Measurements from ENCODE around the gene ZFAND3. TPM values are rescaled to one million over a fixed set of nuclear protein-coding genes. Genes with fewer than 3 reads are reported as not detected.

ZFAND3 gene
- total RNA-seq, 1 donor from 2014 or later: 56.3 TPM

DNA sequence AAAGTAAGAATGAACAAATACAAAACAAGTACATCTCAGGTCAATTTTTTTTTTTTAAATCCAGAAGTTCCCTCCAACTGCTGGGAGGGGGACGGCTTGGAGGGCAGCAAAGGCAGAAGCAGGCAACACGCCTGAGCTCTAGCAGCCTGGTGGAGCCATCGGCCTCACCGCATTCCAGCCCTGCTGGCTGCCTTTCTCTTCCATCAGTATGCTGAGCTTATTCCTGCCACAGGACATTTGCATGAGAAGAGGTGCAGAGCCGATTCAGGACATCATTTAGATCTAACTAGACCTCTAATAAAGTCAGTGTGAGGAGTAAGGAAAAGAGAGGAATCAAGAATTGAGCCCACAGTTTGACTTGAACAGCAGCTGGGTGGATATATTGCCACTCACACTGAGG is 318.8 kb downstream of the ZFAND3 start:
- Mint-ChIP-seq H3K4me1 (no peaks in the 10 kb centered on the region), H3K27ac (no peak overlapping the region), H3K4me3 (no peak overlapping the region), H3K27me3 (no peaks in the 10 kb centered on the region), H3K36me3 (ENCODE audit: low read depth) (peaks cover 48% of the 10 kb centered on the region), H3K9me3 (no peaks in the 10 kb centered on the region)
- TF ChIP-seq, protein P1, sequence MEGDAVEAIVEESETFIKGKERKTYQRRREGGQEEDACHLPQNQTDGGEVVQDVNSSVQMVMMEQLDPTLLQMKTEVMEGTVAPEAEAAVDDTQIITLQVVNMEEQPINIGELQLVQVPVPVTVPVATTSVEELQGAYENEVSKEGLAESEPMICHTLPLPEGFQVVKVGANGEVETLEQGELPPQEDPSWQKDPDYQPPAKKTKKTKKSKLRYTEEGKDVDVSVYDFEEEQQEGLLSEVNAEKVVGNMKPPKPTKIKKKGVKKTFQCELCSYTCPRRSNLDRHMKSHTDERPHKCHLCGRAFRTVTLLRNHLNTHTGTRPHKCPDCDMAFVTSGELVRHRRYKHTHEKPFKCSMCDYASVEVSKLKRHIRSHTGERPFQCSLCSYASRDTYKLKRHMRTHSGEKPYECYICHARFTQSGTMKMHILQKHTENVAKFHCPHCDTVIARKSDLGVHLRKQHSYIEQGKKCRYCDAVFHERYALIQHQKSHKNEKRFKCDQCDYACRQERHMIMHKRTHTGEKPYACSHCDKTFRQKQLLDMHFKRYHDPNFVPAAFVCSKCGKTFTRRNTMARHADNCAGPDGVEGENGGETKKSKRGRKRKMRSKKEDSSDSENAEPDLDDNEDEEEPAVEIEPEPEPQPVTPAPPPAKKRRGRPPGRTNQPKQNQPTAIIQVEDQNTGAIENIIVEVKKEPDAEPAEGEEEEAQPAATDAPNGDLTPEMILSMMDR (IDR thresholded peaks at IDR 0.05): no peak
- ATAC-seq (ENCODE audit: low read depth): no peak
- POLR2A ChIA-PET: no interaction called here
- DNase-seq: no peak
- CTCF ChIA-PET: no interaction called here
- intact Hi-C loops (cut with micrococcal nuclease): no loop called here

DNA sequence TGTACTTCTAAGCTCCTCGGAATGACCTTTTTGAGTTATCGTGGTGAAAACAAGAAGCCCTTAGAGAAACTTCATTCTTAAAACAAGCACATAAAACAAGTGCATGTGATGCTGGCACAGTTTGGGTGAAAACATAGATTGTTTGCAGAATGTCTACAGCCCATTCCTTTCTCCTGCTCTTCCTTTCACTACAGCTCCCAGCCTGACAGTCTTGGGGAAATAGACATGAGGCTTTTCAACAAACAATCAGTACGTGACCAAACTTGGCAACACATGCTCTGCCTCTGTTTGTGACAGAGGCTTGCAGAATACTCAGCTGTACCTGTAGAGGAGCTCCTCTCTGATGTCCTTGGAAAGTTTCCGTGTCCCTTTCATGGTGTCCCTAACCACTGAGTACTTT is 321.6 kb downstream of the ZFAND3 start:
- DNase-seq (no peak), ATAC-seq (ENCODE audit: low read depth) (no peak)
- TF ChIP-seq, protein P1 (IDR thresholded peaks at IDR 0.05): no peak
- intact Hi-C loops (cut with micrococcal nuclease): no loop called here
- ChIA-PET POLR2A (no interaction called here), CTCF (no interaction called here)
- Mint-ChIP-seq H3K4me1 (no peaks in the 10 kb centered on the region), H3K9me3 (no peaks in the 10 kb centered on the region), H3K4me3 (no peak overlapping the region), H3K27ac (no peak overlapping the region), H3K27me3 (no peaks in the 10 kb centered on the region), H3K36me3 (ENCODE audit: low read depth) (peaks cover 33% of the 10 kb centered on the region)

DNA sequence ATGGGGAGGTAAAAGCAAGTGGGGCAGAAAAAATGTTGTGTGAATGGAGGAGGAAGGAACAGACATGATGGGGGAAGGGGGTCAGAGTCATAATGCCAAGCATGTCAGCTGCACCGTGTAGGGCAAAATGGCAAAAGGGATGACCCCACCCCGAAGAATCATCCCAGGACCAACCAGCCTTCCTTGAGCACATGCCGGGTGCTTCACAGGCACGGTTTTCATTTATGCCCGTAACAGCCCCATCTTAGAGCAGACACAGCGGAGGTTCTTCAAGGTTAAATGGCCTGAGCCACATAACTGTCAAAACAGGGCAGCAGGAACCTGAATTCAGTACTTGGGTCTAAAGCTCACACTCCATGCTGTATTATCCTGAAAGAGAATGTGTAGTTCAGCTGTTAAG is 322.2 kb downstream of the ZFAND3 start:
- Mint-ChIP-seq H3K36me3 (ENCODE audit: low read depth) (peaks cover 31% of the 10 kb centered on the region), H3K4me3 (no peak overlapping the region), H3K27me3 (no peaks in the 10 kb centered on the region), H3K4me1 (no peaks in the 10 kb centered on the region), H3K27ac (no peak overlapping the region), H3K9me3 (no peaks in the 10 kb centered on the region)
- TF ChIP-seq, protein P1 (IDR thresholded peaks at IDR 0.05): no peak
- ChIA-PET CTCF (no interaction called here), POLR2A (no interaction called here)
- ATAC-seq (ENCODE audit: low read depth): no peak
- intact Hi-C loops (cut with micrococcal nuclease): no loop called here
- no peak for DNase-seq

DNA sequence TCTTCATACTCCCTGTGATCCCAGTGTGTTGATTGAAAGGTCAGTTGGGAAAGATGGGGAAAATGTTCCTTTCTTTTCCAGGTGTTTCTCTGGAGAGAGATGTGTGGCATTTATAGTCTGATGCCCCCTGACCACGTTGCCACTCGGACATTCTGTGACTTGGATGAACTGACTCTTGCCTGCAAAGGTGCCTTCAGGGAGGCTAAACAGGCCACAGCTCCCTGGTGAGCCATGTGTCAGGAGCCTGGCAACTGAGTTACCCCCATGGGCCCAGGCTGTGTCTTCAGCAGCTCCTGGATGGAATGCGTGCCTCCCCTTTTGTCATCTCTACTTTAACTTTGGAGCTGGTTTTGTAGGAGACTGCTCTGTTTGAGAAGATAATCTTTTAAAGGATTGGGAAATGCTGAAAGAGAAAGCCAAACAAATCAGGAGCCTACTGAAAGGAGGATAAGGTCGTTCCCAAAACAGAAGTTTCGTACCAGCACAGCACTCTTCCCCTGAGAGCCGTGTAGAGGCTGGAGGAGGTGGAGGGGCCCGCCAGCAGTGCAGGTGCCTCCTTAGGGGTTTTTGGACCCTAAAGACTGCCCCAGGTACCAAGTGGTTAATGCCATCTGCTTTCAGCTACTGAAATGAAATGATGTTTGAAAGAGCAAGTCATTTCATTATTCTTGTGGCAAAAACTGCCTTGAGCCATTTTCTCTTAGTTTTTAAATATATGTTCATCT is 322.8 kb downstream of the ZFAND3 start:
- ATAC-seq (ENCODE audit: low read depth): no peak
- H3K36me3 Mint-ChIP-seq (ENCODE audit: low read depth): peaks cover 30% of the 10 kb centered on the region
- no peak overlapping the region for H3K27ac Mint-ChIP-seq
- intact Hi-C loops (cut with micrococcal nuclease): no loop called here
- CTCF ChIA-PET: interaction anchor here (0.7 kb wide), 1 partner anchor 13 kb away, joined by 4 read pairs; no protein-coding TSS in a partner anchor
- TF ChIP-seq, protein P1 (IDR thresholded peaks at IDR 0.05): no peak
- no peaks in the 10 kb centered on the region for H3K9me3 Mint-ChIP-seq
- no peak overlapping the region for H3K4me3 Mint-ChIP-seq
- POLR2A ChIA-PET: no interaction called here
- H3K4me1 Mint-ChIP-seq: no peaks in the 10 kb centered on the region
- no peak for DNase-seq
- H3K27me3 Mint-ChIP-seq: no peaks in the 10 kb centered on the region

DNA sequence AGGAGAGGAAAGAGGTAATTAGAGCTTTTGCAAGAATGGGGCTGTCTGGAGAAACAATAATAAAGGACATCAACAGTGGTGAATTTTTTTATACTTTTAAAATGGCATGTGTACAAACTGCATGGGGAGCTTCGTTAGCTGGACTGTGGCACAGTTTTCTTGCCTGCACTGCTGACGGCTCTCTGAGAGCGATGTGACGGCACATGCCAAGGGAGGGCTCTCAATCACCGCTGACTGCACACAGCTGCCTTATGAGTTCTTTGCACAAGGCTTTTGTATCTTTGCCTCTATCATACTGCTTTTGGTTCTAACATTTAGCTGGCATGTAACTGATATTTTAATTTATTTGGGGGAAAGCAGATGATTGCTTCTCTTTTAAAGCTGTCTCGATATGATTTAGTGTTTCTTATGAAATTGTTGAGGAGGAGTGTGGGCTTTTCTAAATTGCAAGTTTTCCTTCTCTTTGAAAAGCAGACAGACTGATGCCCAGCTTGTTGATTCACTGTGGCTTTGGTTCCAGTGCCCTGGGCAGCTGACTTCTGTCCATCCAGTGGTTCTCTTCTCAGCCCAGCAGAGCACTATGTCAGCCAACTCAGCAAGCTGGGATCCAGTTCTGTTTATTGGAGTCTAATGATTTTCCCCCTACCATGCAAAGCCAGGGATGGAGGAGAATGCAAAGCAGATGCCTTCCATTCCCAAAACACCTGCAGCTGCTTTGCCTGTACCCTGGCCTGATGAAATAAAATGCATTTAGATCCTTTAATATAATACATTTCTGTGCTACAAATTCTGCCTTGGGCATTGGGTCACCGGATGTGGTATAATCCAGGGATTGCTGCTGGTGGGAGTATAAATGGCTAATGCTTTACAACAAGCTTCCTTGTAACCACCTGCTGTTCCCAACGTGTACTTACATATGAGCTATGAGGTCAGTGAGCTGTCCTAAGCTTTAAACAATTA is 323.9 kb downstream of the ZFAND3 start:
- Mint-ChIP-seq H3K4me1 (no peaks in the 10 kb centered on the region), H3K27me3 (no peaks in the 10 kb centered on the region), H3K27ac (no peak overlapping the region), H3K4me3 (no peak overlapping the region), H3K9me3 (no peaks in the 10 kb centered on the region), H3K36me3 (ENCODE audit: low read depth) (peaks cover 33% of the 10 kb centered on the region)
- ChIA-PET CTCF (interaction anchor here (0.7 kb wide), 1 partner anchor 12 kb away, joined by 4 read pairs; no protein-coding TSS in a partner anchor), POLR2A (no interaction called here)
- ATAC-seq (ENCODE audit: low read depth) (no peak), DNase-seq (no peak)
- intact Hi-C loops (cut with micrococcal nuclease): no loop called here
- TF ChIP-seq, protein P1 (IDR thresholded peaks at IDR 0.05): no peak
